NCI-H2196 treated with DMSO at 0.1 percent for 48 hours (cell line): Measurements from ENCODE around the gene ERVW-1.

Experiments
- DNase-seq: peaks from one replicate; lab custom pipeline; 2025; ENCODE audit not compliant: unreplicated experiment; lab: John Stamatoyannopoulos, UW

The ERVW-1 gene

GRCh38 chr7:92425311-92425947 is 52.3 kb downstream of the ERVW-1 start:
- no peak for DNase-seq

GRCh38 chr7:92423710-92424131 is 54.0 kb downstream of the ERVW-1 start:
- DNase-seq: no peak

DNA sequence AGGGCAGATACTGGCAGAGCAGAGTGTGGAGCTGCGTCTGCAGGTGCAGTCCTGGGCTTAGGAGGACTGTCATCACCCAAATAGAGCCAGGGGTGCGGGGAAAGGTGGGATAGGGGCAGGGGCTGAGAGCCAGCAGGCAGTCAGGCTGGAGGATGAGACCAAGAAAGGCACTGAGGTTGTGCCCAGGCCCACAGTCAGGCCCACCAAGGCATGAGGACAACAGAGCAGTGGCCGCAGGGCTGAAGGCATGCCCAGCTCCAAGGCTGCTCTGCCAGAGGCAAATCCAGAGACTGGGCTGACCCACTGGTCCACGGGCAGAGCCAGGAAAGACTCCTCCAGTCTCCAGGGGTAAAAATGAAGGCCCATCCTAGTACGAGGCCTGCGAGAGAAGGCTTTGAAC is 54.8 kb downstream of the ERVW-1 start:
- no peak for DNase-seq

DNA sequence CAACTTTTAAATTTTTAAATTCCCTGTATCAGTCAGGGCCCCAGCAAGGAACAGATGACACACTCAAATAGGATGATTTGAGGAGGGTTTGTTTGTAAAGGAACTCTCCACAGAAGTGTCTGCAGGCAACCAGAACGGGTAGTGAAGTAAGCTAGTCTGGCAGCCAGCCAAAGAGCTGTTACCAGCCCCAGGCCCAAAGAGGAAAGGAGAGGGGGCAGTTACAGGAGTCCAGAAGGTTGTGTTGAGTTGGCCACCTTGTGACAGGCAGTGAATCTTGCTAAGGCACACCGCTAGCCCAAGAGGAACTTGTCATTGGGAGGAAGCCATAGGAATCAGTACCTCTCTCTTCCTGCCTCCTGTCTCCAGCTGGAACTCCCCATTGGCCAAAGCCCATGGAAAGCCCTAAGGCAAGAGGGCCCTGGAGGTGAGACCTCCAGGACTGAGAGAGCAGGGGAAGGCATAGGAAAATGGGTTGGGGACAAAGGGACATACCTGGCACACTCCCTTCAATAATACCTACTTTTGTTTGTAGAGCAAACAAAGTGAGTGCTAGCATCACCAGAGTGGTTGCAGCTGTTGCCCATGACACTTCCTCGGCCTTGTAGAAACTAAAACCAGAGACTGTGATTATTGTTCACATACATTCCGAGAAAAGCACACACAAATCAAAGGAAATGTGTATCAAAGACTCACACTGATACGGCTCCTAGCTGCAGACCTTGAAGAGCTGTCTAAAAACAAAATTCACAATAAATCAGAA is 55.9 kb downstream of the ERVW-1 start:
- DNase-seq: peak; percentile 77
